Neural progenitor cell (in vitro differentiated cells): ENCODE measurements around the gene LOXL1. TPM values are rescaled to one million over a fixed set of nuclear protein-coding genes. Genes with fewer than 3 reads are reported as not detected.

Experiments
- DNase-seq: peaks from one replicate; pipeline ENCODE4 v3.0.0-alpha.2; 2016; ENCODE audit warnings: low spot score
- H2AFZ ChIP-seq: fragments of 200-600 bp; sonication (generic); replicated peaks from 2 replicates; pipeline ENCODE4 v1.6.1; 2016; ENCODE audit warnings: antibody characterized with exemption
- H3F3A ChIP-seq: fragments of 200-600 bp; sonication (generic); 2 replicates; pipeline ENCODE4 v1.6.1; 2016; ENCODE audit warnings: antibody characterized with exemption, low read depth
- H3K27ac ChIP-seq: fragments of 200-600 bp; sonication (generic); 2 replicates; pipeline ENCODE4 v1.5.1; 2016; ENCODE audit warnings: mild to moderate bottlenecking
- H3K27me3 ChIP-seq: fragments of 200-600 bp; sonication (generic); 2 replicates; pipeline ENCODE4 v1.6.1; 2016; ENCODE audit warnings: mild to moderate bottlenecking, moderate library complexity
- H3K36me3 ChIP-seq: fragments of 200-600 bp; sonication (generic); 2 replicates; pipeline ENCODE4 v1.5.1; 2016
- H3K4me1 ChIP-seq: fragments of 200-600 bp; sonication (generic); 2 replicates; pipeline ENCODE4 v1.6.1; 2016; ENCODE audit warnings: mixed run types
- H3K4me2 ChIP-seq: fragments of 200-600 bp; sonication (generic); 2 replicates; pipeline ENCODE4 v1.6.1; 2016
- H3K4me3 ChIP-seq: fragments of 200-600 bp; sonication (generic); 2 replicates; pipeline ENCODE4 v1.5.1; 2016
- H3K79me2 ChIP-seq: fragments of 200-600 bp; sonication (generic); 2 replicates; pipeline ENCODE4 v1.6.1; 2016; ENCODE audit warnings: low read depth
- H3K9ac ChIP-seq: fragments of 200-600 bp; sonication (generic); 2 replicates; pipeline ENCODE4 v1.6.1; 2016
- H3K9me3 ChIP-seq: fragments of 200-600 bp; sonication (generic); 2 replicates; pipeline ENCODE4 v1.5.1; 2016; ENCODE audit warnings: low read depth
- H4K20me1 ChIP-seq: fragments of 200-600 bp; sonication (generic); 2 replicates; pipeline ENCODE4 v1.6.1; 2016; ENCODE audit warnings: low read depth
- H3K27ac Mint-ChIP-seq: 3 replicates; pipeline ENCODE4 v1.8.0; 2021; ENCODE audit warnings: mixed read lengths
- H3K27me3 Mint-ChIP-seq: 2 replicates; pipeline ENCODE4 v1.8.0; 2022; ENCODE audit warnings: low read depth, mild to moderate bottlenecking, inconsistent platforms, moderate library complexity, mixed read lengths; ENCODE audit not compliant: insufficient read depth
- H3K36me3 Mint-ChIP-seq: 3 replicates; pipeline ENCODE4 v1.8.0; 2021; ENCODE audit warnings: mixed read lengths
- H3K4me1 Mint-ChIP-seq: 3 replicates; pipeline ENCODE4 v1.8.0; 2021; ENCODE audit warnings: mixed read lengths
- H3K4me3 Mint-ChIP-seq: 3 replicates; pipeline ENCODE4 v1.8.0; 2021; ENCODE audit warnings: mild to moderate bottlenecking, moderate library complexity, mixed read lengths
- H3K9me3 Mint-ChIP-seq: 3 replicates; pipeline ENCODE4 v1.8.0; 2020; ENCODE audit warnings: mixed read lengths
- EZH2 ChIP-seq: fragments of 200-600 bp; sonication (generic); IDR thresholded peaks from 2 replicates; pipeline ENCODE4 v1.6.1; 2017; ENCODE audit warnings: antibody characterized with exemption, mild to moderate bottlenecking, moderate library complexity
- EZH2phosphoT487 ChIP-seq: fragments of 200-600 bp; sonication (generic); IDR thresholded peaks from 2 replicates; pipeline ENCODE4 v1.6.1; 2017; ENCODE audit warnings: antibody characterized with exemption
- total RNA-seq: library from RNA; depleted of rRNA; stranded (reverse); fragments of >200 nt; gene quantifications from 2 replicates; pipeline ENCODE4 v1.2.3, GENCODE V29; 2015; ENCODE audit warnings: low replicate concordance
- TF ChIP-seq, protein P1 (sequence below): fragments of 200-600 bp; sonication (generic); IDR thresholded peaks from 2 replicates; pipeline ENCODE4 v1.5.1; 2017; ENCODE audit warnings: antibody characterized with exemption, mild to moderate bottlenecking

LOXL1 gene
- total RNA-seq, 1 donor from 2014 or later = 5.3 TPM

DNA sequence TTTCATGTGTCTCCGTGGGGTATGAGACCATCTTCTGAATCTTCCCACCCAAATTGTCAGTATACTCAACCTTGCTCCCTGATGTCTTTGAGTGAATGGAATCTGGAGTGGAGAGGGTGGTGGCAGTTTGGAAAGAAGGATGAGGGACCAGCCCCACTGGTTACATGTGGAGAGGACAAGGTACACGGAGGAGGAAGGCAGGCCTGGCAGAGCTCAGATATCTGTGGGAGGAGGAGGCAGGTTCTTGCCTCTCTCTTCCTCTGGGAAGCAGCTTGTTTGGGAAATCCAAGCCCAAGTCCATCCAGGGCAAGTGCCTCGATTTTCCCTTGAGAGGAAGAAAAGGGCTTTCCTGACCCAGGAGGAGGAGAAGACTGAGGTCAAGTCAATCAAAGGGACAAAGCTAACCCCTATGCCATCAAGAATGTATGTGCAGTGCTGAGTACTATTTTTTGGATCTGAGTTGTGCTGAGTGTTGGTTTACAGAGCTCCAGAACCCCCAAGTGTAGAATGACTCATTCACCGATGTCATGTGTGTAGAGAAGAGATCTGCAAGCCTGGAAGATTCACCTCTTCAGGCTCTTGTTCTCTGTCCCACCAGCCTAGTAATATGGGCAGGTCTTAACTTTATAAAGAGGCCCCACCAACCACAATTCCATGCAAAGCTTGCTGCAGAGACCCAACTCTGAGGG, 19.8 kb upstream of the LOXL1 start:
- no peak overlapping the region for H3K27ac Mint-ChIP-seq
- H3K4me1 ChIP-seq = no peaks in the 10 kb centered on the region
- H3K4me2 ChIP-seq = no peak overlapping the region
- no peak overlapping the region for H3K4me3 Mint-ChIP-seq
- H3K9me3 ChIP-seq = no peaks in the 10 kb centered on the region
- TF ChIP-seq EZH2phosphoT487 (no peak), EZH2 (no peak)
- TF ChIP-seq, protein P1, sequence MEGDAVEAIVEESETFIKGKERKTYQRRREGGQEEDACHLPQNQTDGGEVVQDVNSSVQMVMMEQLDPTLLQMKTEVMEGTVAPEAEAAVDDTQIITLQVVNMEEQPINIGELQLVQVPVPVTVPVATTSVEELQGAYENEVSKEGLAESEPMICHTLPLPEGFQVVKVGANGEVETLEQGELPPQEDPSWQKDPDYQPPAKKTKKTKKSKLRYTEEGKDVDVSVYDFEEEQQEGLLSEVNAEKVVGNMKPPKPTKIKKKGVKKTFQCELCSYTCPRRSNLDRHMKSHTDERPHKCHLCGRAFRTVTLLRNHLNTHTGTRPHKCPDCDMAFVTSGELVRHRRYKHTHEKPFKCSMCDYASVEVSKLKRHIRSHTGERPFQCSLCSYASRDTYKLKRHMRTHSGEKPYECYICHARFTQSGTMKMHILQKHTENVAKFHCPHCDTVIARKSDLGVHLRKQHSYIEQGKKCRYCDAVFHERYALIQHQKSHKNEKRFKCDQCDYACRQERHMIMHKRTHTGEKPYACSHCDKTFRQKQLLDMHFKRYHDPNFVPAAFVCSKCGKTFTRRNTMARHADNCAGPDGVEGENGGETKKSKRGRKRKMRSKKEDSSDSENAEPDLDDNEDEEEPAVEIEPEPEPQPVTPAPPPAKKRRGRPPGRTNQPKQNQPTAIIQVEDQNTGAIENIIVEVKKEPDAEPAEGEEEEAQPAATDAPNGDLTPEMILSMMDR = no peak
- H3K79me2 ChIP-seq = no peaks in the 10 kb centered on the region
- H3K9me3 Mint-ChIP-seq = no peaks in the 10 kb centered on the region
- H3K9ac ChIP-seq = no peak overlapping the region
- peaks cover 3% of the 10 kb centered on the region for H3F3A ChIP-seq
- no peaks in the 10 kb centered on the region for H3K36me3 ChIP-seq
- DNase-seq = no peak
- H3K27ac ChIP-seq = no peak overlapping the region
- H3K4me1 Mint-ChIP-seq = peaks cover 11% of the 10 kb centered on the region
- no peak overlapping the region for H2AFZ ChIP-seq
- no peaks in the 10 kb centered on the region for H3K36me3 Mint-ChIP-seq
- H4K20me1 ChIP-seq = no peaks in the 10 kb centered on the region
- H3K27me3 Mint-ChIP-seq = peaks cover 12% of the 10 kb centered on the region
- H3K4me3 ChIP-seq = no peak overlapping the region
- no peaks in the 10 kb centered on the region for H3K27me3 ChIP-seq

DNA sequence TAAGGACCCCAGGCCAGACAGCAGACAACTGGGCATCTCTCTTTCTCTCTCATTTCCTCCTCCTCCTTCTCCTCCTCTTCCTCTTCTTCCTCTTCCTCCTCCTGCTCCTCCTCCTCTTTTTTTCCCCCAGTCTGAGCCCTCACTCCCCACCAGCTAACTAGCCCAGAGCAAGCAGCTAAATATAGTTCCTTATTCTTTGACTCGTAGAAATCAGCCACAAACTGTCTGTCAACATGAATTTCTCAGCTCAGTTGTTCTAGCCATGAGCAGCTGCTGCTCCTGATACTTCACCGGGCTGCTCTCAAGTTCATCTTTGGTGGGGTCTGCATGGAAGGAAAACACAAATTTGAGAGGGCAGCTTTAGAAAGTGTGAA, 19.2 kb upstream of the LOXL1 start:
- H3K36me3 Mint-ChIP-seq = no peaks in the 10 kb centered on the region

DNA sequence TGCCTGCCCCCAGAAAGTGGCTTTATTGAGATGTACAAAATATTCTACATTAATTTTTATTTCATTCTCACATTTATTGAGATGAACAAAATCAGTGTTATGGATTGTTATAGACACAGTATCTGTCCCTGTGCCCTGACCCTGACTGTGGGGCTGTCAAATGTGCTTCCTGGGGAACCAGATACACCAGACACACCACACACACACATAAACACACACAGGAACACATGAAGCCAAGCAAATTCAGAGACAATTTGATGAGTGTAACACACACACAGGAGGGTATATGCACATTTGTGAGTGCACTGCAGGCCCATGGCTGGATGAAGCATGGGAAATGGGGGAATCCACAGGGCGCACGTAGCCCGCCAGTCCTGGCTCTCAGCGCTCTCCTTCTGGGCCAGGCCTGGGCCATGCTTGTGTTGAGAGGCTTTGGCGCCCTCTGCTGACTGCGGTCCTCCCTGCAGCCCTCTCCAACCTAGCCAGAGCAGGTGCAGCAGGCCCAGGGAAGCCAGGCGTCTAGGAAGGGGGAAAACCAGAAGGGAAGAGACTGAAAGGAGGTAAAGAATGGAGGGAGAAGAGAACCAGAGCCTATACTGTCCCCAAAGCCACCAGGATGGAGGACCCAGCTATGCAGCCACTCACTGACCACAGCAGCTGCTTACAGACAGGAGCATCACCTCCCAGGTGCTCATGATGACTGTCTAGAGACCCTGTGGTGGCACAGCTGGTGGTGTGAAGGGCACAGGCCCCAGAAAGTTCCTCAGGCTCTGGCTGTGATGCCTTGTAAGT, 18.0 kb upstream of the LOXL1 start:
- no peaks in the 10 kb centered on the region for H3K36me3 ChIP-seq
- no peak overlapping the region for H3K27ac ChIP-seq
- Mint-ChIP-seq H3K4me3 (peak overlapping the region; percentile 42), H3K4me1 (peaks cover 11% of the 10 kb centered on the region), H3K9me3 (no peaks in the 10 kb centered on the region), H3K27ac (no peak overlapping the region), H3K27me3 (peaks cover 12% of the 10 kb centered on the region), H3K36me3 (no peaks in the 10 kb centered on the region)
- peaks cover 3% of the 10 kb centered on the region for H3F3A ChIP-seq
- H3K4me1 ChIP-seq = no peaks in the 10 kb centered on the region
- TF ChIP-seq, protein P1 = peak; percentile 90
- no peak for TF ChIP-seq EZH2
- H3K9me3 ChIP-seq = no peaks in the 10 kb centered on the region
- no peaks in the 10 kb centered on the region for H3K27me3 ChIP-seq
- H3K79me2 ChIP-seq = no peaks in the 10 kb centered on the region
- H3K4me3 ChIP-seq = no peak overlapping the region
- H3K4me2 ChIP-seq = no peak overlapping the region
- DNase-seq = peak; percentile 90
- no peak overlapping the region for H3K9ac ChIP-seq
- no peak overlapping the region for H2AFZ ChIP-seq
- no peaks in the 10 kb centered on the region for H4K20me1 ChIP-seq

More for the DNA sequence above, 19.2 kb upstream of the LOXL1 start:
- Histone ChIP-seq H3K27me3 (no peaks in the 10 kb centered on the region), H3K4me2 (no peak overlapping the region), H3K27ac (no peak overlapping the region), H4K20me1 (no peaks in the 10 kb centered on the region), H3K9ac (no peak overlapping the region), H3F3A (peaks cover 3% of the 10 kb centered on the region), H3K4me3 (no peak overlapping the region), H3K4me1 (no peaks in the 10 kb centered on the region), H2AFZ (no peak overlapping the region), H3K36me3 (no peaks in the 10 kb centered on the region), H3K9me3 (no peaks in the 10 kb centered on the region), H3K79me2 (no peaks in the 10 kb centered on the region)
- no peak for DNase-seq
- H3K9me3 Mint-ChIP-seq = no peaks in the 10 kb centered on the region
- no peak overlapping the region for H3K27ac Mint-ChIP-seq
- H3K4me1 Mint-ChIP-seq = peaks cover 11% of the 10 kb centered on the region
- TF ChIP-seq, protein P1 = no peak
- TF ChIP-seq EZH2phosphoT487 = no peak
- no peak for TF ChIP-seq EZH2
- no peak overlapping the region for H3K4me3 Mint-ChIP-seq
- peaks cover 12% of the 10 kb centered on the region for H3K27me3 Mint-ChIP-seq
